B cell (primary cell): ENCODE measurements around the gene MPST. TPM values are rescaled to one million over a fixed set of nuclear protein-coding genes. Genes with fewer than 3 reads are reported as not detected.

Source experiments
- ATAC-seq: fragments of 200-7000 bp; cut with Tn5 transposase; one replicate; pipeline ENCODE4 v1.10.0; 2021; ENCODE audit warnings: low read depth, mild to moderate bottlenecking, moderate number of reproducible peaks, moderate library complexity
- CTCF ChIA-PET: fragments of 350-600 bp; sonication (Branson Sonifier 250); formaldehyde crosslinking; loops from one replicate; lab custom pipeline; 2021; ENCODE audit warnings: antibody characterized with exemption, inconsistent platforms; lab: Charles Lee
- POLR2A ChIA-PET: fragments of 350-600 bp; sonication (Branson Sonifier 250); formaldehyde crosslinking; loops from one replicate; lab custom pipeline; 2021; ENCODE audit warnings: antibody characterized with exemption; lab: Charles Lee
- DNase-seq: peaks from one replicate; pipeline ENCODE4 v3.0.0; 2013
- H2AFZ ChIP-seq: 2 replicates; pipeline ENCODE4 v1.6.1; 2012; ENCODE audit warnings: mild to moderate bottlenecking, low read depth, low read length; ENCODE audit not compliant: insufficient read depth, poor library complexity, severe bottlenecking
- H3K27ac ChIP-seq, 2 donors: 1 replicate in 1 of 2; 2 replicates in 1 of 2; pipeline ENCODE4 v1.5.1; 2012 to 2013; ENCODE audit warnings: low read length in 2 of 2, mild to moderate bottlenecking in 2 of 2, moderate library complexity in 1 of 2
- H3K27me3 ChIP-seq, 4 experiments: fragments of 200-600 bp in 1 of 4; sonication (generic) in 1 of 4; replicated peaks in 1 of 4; 1 replicate in 2 of 4; 2 replicates in 2 of 4; pipeline versions ENCODE4 v1.6.1 to v1.7.0; 2013 to 2016; ENCODE audit warnings: low read length in 3 of 4, mild to moderate bottlenecking in 2 of 4, mixed read lengths in 1 of 4, moderate library complexity in 1 of 4; ENCODE audit not compliant: insufficient read depth in 4 of 4, control insufficient read depth in 3 of 4; ENCODE audit errors: control extremely low read depth in 1 of 4
- H3K36me3 ChIP-seq, 2 experiments: replicated peaks in 1 of 2; 1 replicate in 1 of 2; 2 replicates in 1 of 2; pipeline versions ENCODE4 v1.6.1 to v1.7.1; 2013; ENCODE audit warnings: low read length in 1 of 2; ENCODE audit not compliant: insufficient read depth in 2 of 2, control insufficient read depth in 1 of 2; ENCODE audit errors: control extremely low read depth in 1 of 2, extremely low read depth in 1 of 2
- H3K4me1 ChIP-seq, 2 donors: fragments of 200-600 bp in 1 of 2; sonication (generic) in 1 of 2; 1 replicate in 1 of 2; 2 replicates in 1 of 2; pipeline versions ENCODE4 v1.5.1 to v1.6.1; 2013 to 2017; ENCODE audit warnings: low read length in 2 of 2; ENCODE audit not compliant: control insufficient read depth in 2 of 2, insufficient read depth in 2 of 2
- H3K4me2 ChIP-seq: replicated peaks from 2 replicates; pipeline ENCODE3; 2012; ENCODE audit warnings: mild to moderate bottlenecking, low read depth, low read length; ENCODE audit not compliant: poor library complexity, severe bottlenecking
- H3K4me3 ChIP-seq, 5 experiments: fragments of 200-600 bp in 1 of 5; sonication (generic) in 1 of 5; 1 replicate in 3 of 5; 2 replicates in 2 of 5; pipeline versions ENCODE4 v1.5.1 to v1.7.0; 2011 to 2016; ENCODE audit warnings: low read length in 4 of 5, mild to moderate bottlenecking in 4 of 5, low read depth in 2 of 5, control low read depth in 1 of 5, moderate library complexity in 1 of 5; ENCODE audit not compliant: insufficient read depth in 1 of 5; ENCODE audit errors: control extremely low read depth in 1 of 5, extremely low read depth in 1 of 5
- H3K79me2 ChIP-seq: fragments of 200-600 bp; sonication (generic); one replicate; pipeline ENCODE4 v1.6.0; 2016; ENCODE audit warnings: low read length; ENCODE audit not compliant: control insufficient read depth, insufficient read depth
- H3K9ac ChIP-seq: fragments of 200-600 bp; sonication (generic); 2 replicates; pipeline ENCODE4 v1.6.1; 2017; ENCODE audit warnings: mild to moderate bottlenecking, low read length, moderate library complexity
- H3K9me3 ChIP-seq, 3 donors: one replicate each; pipeline versions ENCODE4 v1.6.1 to v1.7.1; 2013; ENCODE audit warnings: low read length in 2 of 3; ENCODE audit not compliant: control insufficient read depth in 2 of 3, insufficient read depth in 1 of 3; ENCODE audit errors: control extremely low read depth in 1 of 3
- H4K20me1 ChIP-seq: 2 replicates; pipeline ENCODE4 v1.6.0; 2012; ENCODE audit warnings: mild to moderate bottlenecking, low read length; ENCODE audit not compliant: insufficient read depth, control insufficient read depth, poor library complexity, severe bottlenecking
- H3K27ac Mint-ChIP-seq: one replicate; pipeline ENCODE4 v1.8.0; 2021; ENCODE audit warnings: mixed read lengths
- H3K27me3 Mint-ChIP-seq: one replicate; pipeline ENCODE4 v1.8.0; 2021; ENCODE audit warnings: mixed read lengths
- H3K4me1 Mint-ChIP-seq: one replicate; pipeline ENCODE4 v1.8.0; 2021; ENCODE audit warnings: mixed read lengths
- H3K4me3 Mint-ChIP-seq: one replicate; pipeline ENCODE4 v1.8.0; 2021; ENCODE audit warnings: mixed read lengths
- H3K9me3 Mint-ChIP-seq: one replicate; pipeline ENCODE4 v1.8.0; 2022; ENCODE audit warnings: mixed read lengths; ENCODE audit not compliant: insufficient read depth
- CTCF ChIP-seq: fragments of 200-600 bp; IDR thresholded peaks from one replicate; pipeline ENCODE4 v1.8.0; 2022; ENCODE audit warnings: antibody characterized with exemption, mild to moderate bottlenecking
- EZH2 ChIP-seq: IDR thresholded peaks from 2 replicates; pipeline ENCODE4 v1.6.1; 2012; ENCODE audit warnings: borderline replicate concordance, low read depth, mild to moderate bottlenecking, moderate library complexity, low read length; ENCODE audit not compliant: insufficient read depth, poor library complexity, severe bottlenecking
- WGBS: methylation state at CpG from one replicate; pipeline ENCODE4 v1.1.5; 2013; ENCODE audit warnings: missing lambda C conversion rate; ENCODE audit not compliant: insufficient coverage; 5-methylcytosine and 5-hydroxymethylcytosine counted together
- intact Hi-C: fragments of 100-400 bp; cut with micrococcal nuclease; formaldehyde crosslinking; loops from one replicate; pipeline ENCODE4 v1.10.0; 2022
- polyA plus RNA-seq: library from polyadenylated mRNA; depleted of rRNA; stranded (reverse); fragments of >200 nt; gene quantifications from 2 replicates; pipeline ENCODE4 v1.2.3, GENCODE V29; 2012
- total RNA-seq, 2 donors: library from RNA; stranded (reverse); fragments of 120-200 nt in 1 of 2; gene quantifications; 1 replicate in 1 of 2; 2 replicates in 1 of 2; pipeline versions ENCODE4 v1.2.3 to v1.2.4, GENCODE V29; 2013 to 2022

Gene MPST
- total and polyA plus RNA-seq, 2 donors (not counting 1 experiment from before 2014, with no cell fraction given), result 11.2 to 17.7 TPM

DNA sequence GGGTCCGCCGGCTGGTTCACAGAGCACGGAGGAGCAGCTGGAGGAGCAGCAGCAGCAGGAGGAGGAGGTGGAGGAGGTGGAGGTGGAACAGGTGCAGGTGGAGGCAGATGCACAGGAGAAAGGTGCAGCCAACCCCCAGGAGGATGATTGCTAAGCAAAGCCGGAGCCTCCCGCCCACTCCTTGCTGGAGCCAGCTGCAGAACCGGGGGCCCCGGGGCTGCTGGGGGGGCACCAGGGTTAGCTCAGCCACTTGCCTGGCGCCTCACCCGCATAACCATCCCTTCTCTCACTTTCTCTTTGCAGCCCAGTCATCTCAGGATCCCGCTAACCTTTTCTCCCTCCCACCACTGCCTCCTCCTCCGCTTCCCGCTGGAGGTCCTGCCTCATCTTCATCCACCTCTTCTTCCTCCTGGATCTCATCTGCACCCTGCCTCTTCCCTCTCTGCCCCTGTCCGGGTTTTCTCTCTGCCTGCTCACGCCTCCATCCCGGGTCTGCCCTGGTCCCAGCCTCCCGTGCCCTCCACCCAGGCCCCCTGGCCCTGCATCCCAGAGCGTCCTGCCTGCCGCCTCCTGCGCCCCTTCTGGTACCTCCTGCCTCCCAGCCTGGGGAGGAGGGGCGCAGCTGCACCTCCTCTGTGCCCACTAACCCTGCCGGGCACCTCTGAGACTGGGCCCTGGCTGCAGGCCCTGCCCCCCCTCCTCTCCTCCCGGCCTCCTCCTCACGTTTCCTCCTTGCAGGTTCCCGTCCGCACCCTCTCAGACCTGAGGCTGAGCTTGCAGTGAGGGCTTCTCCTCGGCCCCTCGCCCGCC is 41.5 kb downstream of the MPST start:
- Histone ChIP-seq H2AFZ (no peak overlapping the region), H3K36me3 (peaks cover 0 to 33% of the 10 kb centered on the region in 2 experiments), H3K9me3 (no peaks in the 10 kb centered on the region), H3K27ac (no peak overlapping the region), H3K4me3 (no peak overlapping the region), H3K79me2 (no peaks in the 10 kb centered on the region), H3K4me1 (no peaks in the 10 kb centered on the region), H3K9ac (no peak overlapping the region), H3K27me3 (no peaks in the 10 kb centered on the region), H3K4me2 (no peak overlapping the region), H4K20me1 (no peaks in the 10 kb centered on the region)
- ChIA-PET POLR2A (interaction anchor here (0.7 kb wide), 1 partner anchor 100 kb away, joined by 3 read pairs; no protein-coding TSS in a partner anchor), CTCF (no interaction called here)
- DNase-seq (no peak), ATAC-seq (no peak)
- H3K9me3 Mint-ChIP-seq, result no peaks in the 10 kb centered on the region
- no peak overlapping the region for H3K27ac Mint-ChIP-seq
- no peaks in the 10 kb centered on the region for H3K4me1 Mint-ChIP-seq
- H3K27me3 Mint-ChIP-seq, result no peaks in the 10 kb centered on the region
- H3K4me3 Mint-ChIP-seq, result no peak overlapping the region
- WGBS, result 82% methylated on average over 19 of the region's 28 CpGs
- intact Hi-C loops, result no loop called here
- no peak for TF ChIP-seq EZH2
- no peak for TF ChIP-seq CTCF

- intact Hi-C loops, result no loop called here
- POLR2A ChIA-PET, result no interaction called here
- no peak overlapping the region for H3K27ac ChIP-seq
- H3K4me3 ChIP-seq, result no peak overlapping the region
- no peaks in the 10 kb centered on the region for H3K27me3 Mint-ChIP-seq
- 96% methylated on average over 3 of the region's 10 CpGs for WGBS
- no peak overlapping the region for H3K9ac ChIP-seq
- CTCF ChIA-PET, result no interaction called here
- no peak overlapping the region for H3K4me3 Mint-ChIP-seq
- H3K4me1 Mint-ChIP-seq, result no peaks in the 10 kb centered on the region
- no peak overlapping the region for H3K4me2 ChIP-seq
- no peaks in the 10 kb centered on the region for H3K79me2 ChIP-seq
- H3K36me3 ChIP-seq, result peaks cover 0 to 26% of the 10 kb centered on the region in 2 experiments
- ATAC-seq (no peak), DNase-seq (no peak)
- TF ChIP-seq CTCF (no peak), EZH2 (no peak)
- H2AFZ ChIP-seq, result no peak overlapping the region
- no peaks in the 10 kb centered on the region for H3K27me3 ChIP-seq
- no peaks in the 10 kb centered on the region for H3K9me3 ChIP-seq
- H3K27ac Mint-ChIP-seq, result no peak overlapping the region
- H3K4me1 ChIP-seq, result no peaks in the 10 kb centered on the region
- no peaks in the 10 kb centered on the region for H4K20me1 ChIP-seq
- no peaks in the 10 kb centered on the region for H3K9me3 Mint-ChIP-seq
Measured at GRCh38 chr22:37061611-37062375, 42.3 kb downstream of the MPST start.
